Central memory CD8-positive, alpha-beta T cell (primary cell): ENCODE data around the gene DGKD.

Experiments
- ATAC-seq: fragments of 150-1000 bp; cut with Tn5 transposase; replicated peaks from 2 replicates; pipeline ENCODE4 v1.10.0; 2022; ENCODE audit warnings: mild to moderate bottlenecking, moderate FRiP score, moderate number of reproducible peaks; ENCODE audit not compliant: poor library complexity, severe bottlenecking; ENCODE audit errors: extremely low read depth
- DNase-seq, 2 donors: peaks; one replicate each; pipeline ENCODE4 v3.0.0; 2021; ENCODE audit warnings: low spot score in 2 of 2
- H3K27ac Mint-ChIP-seq: one replicate; pipeline ENCODE4 v1.8.0; 2022; ENCODE audit warnings: low read depth, mild to moderate bottlenecking, moderate library complexity, mixed read lengths
- H3K27me3 Mint-ChIP-seq: one replicate; pipeline ENCODE4 v1.8.0; 2022; ENCODE audit warnings: mixed read lengths
- H3K36me3 Mint-ChIP-seq: one replicate; pipeline ENCODE4 v1.8.0; 2022; ENCODE audit warnings: mild to moderate bottlenecking, moderate library complexity, mixed read lengths; ENCODE audit not compliant: insufficient read depth
- H3K4me1 Mint-ChIP-seq: one replicate; pipeline ENCODE4 v1.8.0; 2022; ENCODE audit warnings: mixed read lengths
- H3K4me3 Mint-ChIP-seq: one replicate; pipeline ENCODE4 v1.8.0; 2022; ENCODE audit warnings: mild to moderate bottlenecking, moderate library complexity, mixed read lengths
- H3K9me3 Mint-ChIP-seq: one replicate; pipeline ENCODE4 v1.8.0; 2022; ENCODE audit warnings: mixed read lengths

DGKD gene

GRCh38 chr2:233343171-233343705, 11.1 kb upstream of the DGKD start:
- H3K27me3 Mint-ChIP-seq = no peaks in the 10 kb centered on the region
- peaks cover 2% of the 10 kb centered on the region for H3K4me1 Mint-ChIP-seq
- ATAC-seq = no peak

GRCh38 chr2:233346376-233346775, 7.9 kb upstream of the DGKD start:
- Mint-ChIP-seq H3K4me1 (peaks cover 23% of the 10 kb centered on the region), H3K27me3 (no peaks in the 10 kb centered on the region), H3K4me3 (no peak overlapping the region), H3K9me3 (no peaks in the 10 kb centered on the region), H3K36me3 (peaks cover 1% of the 10 kb centered on the region), H3K27ac (no peak overlapping the region)
- DNase-seq (no peak), ATAC-seq (no peak)

More at GRCh38 chr2:233343171-233343705, 11.1 kb upstream of the DGKD start:
- Mint-ChIP-seq H3K27ac (no peak overlapping the region), H3K4me3 (no peak overlapping the region), H3K9me3 (no peaks in the 10 kb centered on the region), H3K36me3 (no peaks in the 10 kb centered on the region)
- no peak for DNase-seq

- Mint-ChIP-seq H3K27me3 (no peaks in the 10 kb centered on the region), H3K9me3 (no peaks in the 10 kb centered on the region), H3K27ac (no peak overlapping the region), H3K4me1 (peaks cover 24% of the 10 kb centered on the region), H3K4me3 (no peak overlapping the region), H3K36me3 (peaks cover 1% of the 10 kb centered on the region)
- DNase-seq = no peak
- no peak for ATAC-seq
Observed at GRCh38 chr2:233346930-233347329, 7.4 kb upstream of the DGKD start.

GRCh38 chr2:233349005-233349998, 5.0 kb upstream of the DGKD start:
- Mint-ChIP-seq H3K36me3 (peaks cover 7% of the 10 kb centered on the region), H3K4me3 (no peak overlapping the region)

GRCh38 chr2:233350708-233351107, 3.6 kb upstream of the DGKD start:
- Mint-ChIP-seq H3K9me3 (no peaks in the 10 kb centered on the region), H3K4me1 (peaks cover 44% of the 10 kb centered on the region), H3K4me3 (no peak overlapping the region), H3K36me3 (peaks cover 14% of the 10 kb centered on the region), H3K27me3 (no peaks in the 10 kb centered on the region), H3K27ac (no peak overlapping the region)
- DNase-seq (no peak), ATAC-seq (no peak)

More at GRCh38 chr2:233349005-233349998, 5.0 kb upstream of the DGKD start:
- peaks cover 38% of the 10 kb centered on the region for H3K4me1 Mint-ChIP-seq
- DNase-seq (no peak), ATAC-seq (no peak)
- no peak overlapping the region for H3K27ac Mint-ChIP-seq
- H3K27me3 Mint-ChIP-seq = no peaks in the 10 kb centered on the region
- no peaks in the 10 kb centered on the region for H3K9me3 Mint-ChIP-seq

GRCh38 chr2:233351423-233351822, 2.9 kb upstream of the DGKD start:
- H3K9me3 Mint-ChIP-seq = no peaks in the 10 kb centered on the region
- no peak for ATAC-seq
- no peak overlapping the region for H3K4me3 Mint-ChIP-seq
- peaks cover 15% of the 10 kb centered on the region for H3K36me3 Mint-ChIP-seq
- H3K27me3 Mint-ChIP-seq = no peaks in the 10 kb centered on the region
- H3K27ac Mint-ChIP-seq = no peak overlapping the region
- H3K4me1 Mint-ChIP-seq = peaks cover 51% of the 10 kb centered on the region
- DNase-seq = no peak

GRCh38 chr2:233352141-233352842, 2.0 kb upstream of the DGKD start:
- peak overlapping the region; percentile 76 for H3K4me3 Mint-ChIP-seq
- H3K4me1 Mint-ChIP-seq = peaks cover 60% of the 10 kb centered on the region
- H3K9me3 Mint-ChIP-seq = no peaks in the 10 kb centered on the region
- H3K36me3 Mint-ChIP-seq = peaks cover 16% of the 10 kb centered on the region
- H3K27me3 Mint-ChIP-seq = no peaks in the 10 kb centered on the region
- ATAC-seq = no peak
- no peak for DNase-seq
- peak overlapping the region; percentile 43 for H3K27ac Mint-ChIP-seq

DNA sequence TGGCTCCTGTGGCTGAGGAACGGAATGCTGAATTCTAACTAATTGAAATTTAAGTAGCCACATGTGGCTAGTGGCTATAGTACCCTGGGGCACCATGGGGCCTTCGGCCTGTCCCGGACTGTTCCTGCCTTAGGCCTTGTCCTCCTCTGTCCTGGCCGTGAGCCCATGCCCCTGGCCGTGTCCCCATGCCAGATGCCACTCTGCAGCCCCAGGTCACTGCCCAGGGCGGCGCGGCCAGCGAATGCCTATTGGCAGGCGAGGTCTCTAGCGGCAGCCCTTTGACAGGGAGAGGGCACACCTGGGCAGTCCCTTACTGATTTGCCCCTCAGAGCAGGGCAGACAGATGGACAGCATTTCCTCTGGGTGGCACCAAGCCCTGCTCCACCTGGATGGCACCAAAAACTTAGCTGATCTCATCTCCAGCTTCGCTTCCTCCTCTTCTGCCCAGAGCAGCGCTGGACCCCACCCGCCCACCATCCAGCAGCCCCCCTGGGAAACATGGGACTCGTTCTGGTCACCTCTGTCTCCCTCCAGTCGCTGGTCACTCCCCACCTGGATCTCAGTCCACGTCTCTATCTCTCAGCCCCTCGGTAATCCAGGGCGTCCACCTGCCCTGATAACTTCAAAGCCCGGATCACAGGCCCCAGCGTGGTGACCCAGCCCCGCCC, 1.1 kb upstream of the DGKD start:
- Mint-ChIP-seq H3K36me3 (peaks cover 16% of the 10 kb centered on the region), H3K27ac (peak overlapping the region; percentile 15), H3K27me3 (no peaks in the 10 kb centered on the region), H3K4me3 (peak overlapping the region; percentile 76), H3K9me3 (no peaks in the 10 kb centered on the region), H3K4me1 (peaks cover 67% of the 10 kb centered on the region)
- no peak for ATAC-seq
- no peak for DNase-seq

DNA sequence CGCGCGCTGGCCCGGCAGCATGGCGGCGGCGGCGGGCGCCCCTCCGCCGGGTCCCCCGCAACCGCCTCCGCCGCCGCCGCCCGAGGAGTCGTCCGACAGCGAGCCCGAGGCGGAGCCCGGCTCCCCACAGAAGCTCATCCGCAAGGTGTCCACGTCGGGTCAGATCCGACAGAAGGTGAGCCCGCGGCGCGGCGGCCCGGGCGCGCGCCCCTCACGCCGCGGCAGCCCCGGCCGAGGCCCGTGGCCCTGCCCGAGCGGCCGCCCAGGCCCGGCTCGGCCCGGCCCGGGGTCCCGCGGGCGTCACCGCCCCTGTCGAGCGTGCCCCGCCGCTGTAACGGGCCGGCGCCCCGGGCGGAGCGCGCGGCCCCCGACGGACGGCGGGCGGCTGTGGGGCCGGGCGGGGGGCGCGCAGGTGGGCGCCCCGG, 218 bp downstream of the DGKD start:
- H3K36me3 Mint-ChIP-seq = peaks cover 22% of the 10 kb centered on the region
- ATAC-seq (no peak), DNase-seq (no peak)
- peak overlapping the region; percentile 15 for H3K27ac Mint-ChIP-seq
- peaks cover 67% of the 10 kb centered on the region for H3K4me1 Mint-ChIP-seq
- H3K9me3 Mint-ChIP-seq = no peaks in the 10 kb centered on the region
- no peaks in the 10 kb centered on the region for H3K27me3 Mint-ChIP-seq
- H3K4me3 Mint-ChIP-seq = peak overlapping the region; percentile 76

- ATAC-seq = no peak
- Mint-ChIP-seq H3K4me3 (peak overlapping the region; percentile 88), H3K4me1 (peaks cover 70% of the 10 kb centered on the region), H3K9me3 (no peaks in the 10 kb centered on the region), H3K27me3 (no peaks in the 10 kb centered on the region), H3K27ac (peak overlapping the region; percentile 13), H3K36me3 (peaks cover 25% of the 10 kb centered on the region)
- no peak for DNase-seq
Observed at GRCh38 chr2:233354971-233355574, 779 bp downstream of the DGKD start.

GRCh38 chr2:233355916-233356315, 1.6 kb downstream of the DGKD start:
- DNase-seq = no peak
- Mint-ChIP-seq H3K27me3 (no peaks in the 10 kb centered on the region), H3K36me3 (peaks cover 28% of the 10 kb centered on the region), H3K9me3 (no peaks in the 10 kb centered on the region), H3K4me3 (peak overlapping the region; percentile 88), H3K27ac (peak overlapping the region; percentile 13), H3K4me1 (peaks cover 71% of the 10 kb centered on the region)
- ATAC-seq = no peak
